Pancreas (tissue), 10 donors: ENCODE results near the gene NKD1. TPM values are rescaled to one million over a fixed set of nuclear protein-coding genes. Genes with fewer than 3 reads are reported as not detected.

Source experiments
- ATAC-seq, 4 donors: fragments of 200-7000 bp; cut with Tn5 transposase; one replicate each; pipeline versions ENCODE4 v1.8.0 to v1.9.1; 2020; ENCODE audit warnings: mild to moderate bottlenecking in 4 of 4, moderate library complexity in 4 of 4
- DNase-seq, 6 donors: peaks; one replicate each; pipeline ENCODE4 v3.0.0-alpha.2; 2020
- FAIRE-seq: peaks from 2 replicates; lab custom pipeline; 2012; peaks lifted over from hg19 to GRCh38; lab: Jason Lieb, UNC
- H3K27ac ChIP-seq, 4 donors: fragments of 200-600 bp; sonication (generic); 1 replicate in 3 of 4; 2 replicates in 1 of 4; pipeline versions ENCODE4 v1.5.0 to v1.8.0; 2020
- H3K27me3 ChIP-seq, 4 donors: fragments of 200-600 bp; one replicate each; pipeline ENCODE4 v1.8.0; 2021
- H3K36me3 ChIP-seq, 3 donors: fragments of 200-600 bp; sonication (generic) in 1 of 3; one replicate each; pipeline versions ENCODE4 v1.5.0 to v1.8.0; 2020 to 2021
- H3K4me1 ChIP-seq, 3 donors: fragments of 200-600 bp; one replicate each; pipeline ENCODE4 v1.8.0; 2021
- H3K4me3 ChIP-seq, 4 donors: fragments of 200-600 bp; sonication (generic) in 2 of 4; one replicate each; pipeline versions ENCODE4 v1.5.0 to v1.8.0; 2020 to 2021
- H3K9me3 ChIP-seq, 4 donors: fragments of 200-600 bp; one replicate each; pipeline ENCODE4 v1.8.0; 2021
- CTCF ChIP-seq, 4 donors: fragments of 200-600 bp; sonication (generic) in 3 of 4; IDR thresholded peaks; one replicate each; pipeline versions ENCODE4 v1.5.0 to v1.8.0; 2021; ENCODE audit warnings: antibody characterized with exemption in 4 of 4
- WGBS, 2 donors: extraction: QIAGEN DNeasy Blood & Tissue Kit; methylation state at CpG; one replicate each; pipeline ENCODE4 v1.1.7; 2013; 5-methylcytosine and 5-hydroxymethylcytosine counted together
- intact Hi-C, 3 donors: fragments of 100-400 bp; cut with DNase I; formaldehyde crosslinking; loops; one replicate each; pipeline versions ENCODE4 v1.11.1 to v1.14.2; 2022
- polyA plus RNA-seq, 2 donors: library from polyadenylated mRNA; stranded (reverse); fragments of 200-250 nt; gene quantifications; one replicate each; pipeline ENCODE4 v1.2.3, GENCODE V29; 2013
- total RNA-seq, 6 donors: library from RNA; stranded (reverse); fragmentation: NEBNext Ultra II Directional in 4 of 6; extraction: Animal tissue kit (Norgen Biotek cat#: 25700) in 4 of 6; gene quantifications; one replicate each; pipeline versions ENCODE4 v1.2.1 to v1.2.4, GENCODE V29; 2021 to 2023
- donor health status: healthy with polysubstance abuse.
- donor health status: DM: no; HTN: no; CAD: no; lungs with moderate emphysema.
- donor health status: DM: no; HTN: no; CAD: no.
- donor health status: control.
- donor health status: control.
- donor health status: Bipolar disorder and iron deficiency.
- donor health status: DM: yes; HTN: yes; CAD: no.
- donor health status: DM: no; HTN: no; CAD: no.
- donor health status: DM: no; HTN: no; CAD: no.
- donor health status: DM: yes; HTN: yes; CAD: no.

The NKD1 gene
- total and polyA plus RNA-seq, 8 donors = 0.45 to 5.8 (median 4.4) TPM

DNA sequence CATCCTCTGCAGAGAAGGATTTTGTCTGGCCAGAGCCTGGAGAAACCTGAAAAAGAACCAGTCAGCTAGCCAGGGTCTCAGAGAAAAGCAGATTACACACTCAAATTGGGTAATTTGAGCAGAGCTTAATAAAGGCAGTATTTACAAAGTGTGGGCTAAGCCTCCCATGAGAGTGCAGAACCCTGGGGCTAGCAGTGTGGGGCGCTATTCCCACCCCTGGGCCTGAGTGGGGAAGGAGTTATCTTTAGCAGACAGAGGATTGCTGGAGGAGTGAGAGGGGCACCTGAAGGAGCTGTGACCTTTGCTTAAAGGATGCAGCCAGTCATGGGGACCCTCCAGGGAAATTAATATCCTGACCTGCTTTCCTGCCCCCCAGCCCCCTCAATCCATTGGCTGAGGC lies 86.8 kb downstream of the NKD1 start:
- Histone ChIP-seq H3K27me3 (no peaks in the 10 kb centered on the region), H3K27ac (no peak overlapping the region), H3K4me3 (no peak overlapping the region), H3K36me3 (no peaks in the 10 kb centered on the region), H3K4me1 (no peaks in the 10 kb centered on the region), H3K9me3 (no peaks in the 10 kb centered on the region)
- FAIRE-seq (no peak), ATAC-seq (no peak), DNase-seq (no peak)
- TF ChIP-seq CTCF (IDR thresholded peaks at IDR 0.05) = no peak
- intact Hi-C loops = no loop called here
- WGBS, 2 donors = 73 to 88% methylated on average over 1 of the region's 1 CpG

GRCh38 chr16:50635505-50636392 lies 87.6 kb downstream of the NKD1 start:
- no peak for DNase-seq
- intact Hi-C loops = no loop called here
- WGBS, 2 donors = 72 to 79% methylated on average over 17 of the region's 17 CpGs
- Histone ChIP-seq H3K9me3 (no peaks in the 10 kb centered on the region), H3K4me3 (no peak overlapping the region), H3K36me3 (no peaks in the 10 kb centered on the region), H3K27ac (no peak overlapping the region), H3K27me3 (no peaks in the 10 kb centered on the region), H3K4me1 (no peaks in the 10 kb centered on the region)
- no peak for FAIRE-seq
- ATAC-seq = no peak
- TF ChIP-seq CTCF (IDR thresholded peaks at IDR 0.05) = no peak

- H3K9me3 ChIP-seq = no peaks in the 10 kb centered on the region
- no peaks in the 10 kb centered on the region for H3K27me3 ChIP-seq
- no peak overlapping the region for H3K27ac ChIP-seq
- 93 to 94% methylated on average over 10 of the region's 10 CpGs for WGBS, 2 donors
- FAIRE-seq = no peak
- intact Hi-C loops = no loop called here
- H3K4me3 ChIP-seq = no peak overlapping the region
- no peaks in the 10 kb centered on the region for H3K36me3 ChIP-seq
- H3K4me1 ChIP-seq = no peaks in the 10 kb centered on the region
- DNase-seq = no peak
- no peak for ATAC-seq
- no peak for TF ChIP-seq CTCF (IDR thresholded peaks at IDR 0.05)
These were observed 88.7 kb downstream of the NKD1 start for GRCh38 chr16:50636753-50637374.

DNA sequence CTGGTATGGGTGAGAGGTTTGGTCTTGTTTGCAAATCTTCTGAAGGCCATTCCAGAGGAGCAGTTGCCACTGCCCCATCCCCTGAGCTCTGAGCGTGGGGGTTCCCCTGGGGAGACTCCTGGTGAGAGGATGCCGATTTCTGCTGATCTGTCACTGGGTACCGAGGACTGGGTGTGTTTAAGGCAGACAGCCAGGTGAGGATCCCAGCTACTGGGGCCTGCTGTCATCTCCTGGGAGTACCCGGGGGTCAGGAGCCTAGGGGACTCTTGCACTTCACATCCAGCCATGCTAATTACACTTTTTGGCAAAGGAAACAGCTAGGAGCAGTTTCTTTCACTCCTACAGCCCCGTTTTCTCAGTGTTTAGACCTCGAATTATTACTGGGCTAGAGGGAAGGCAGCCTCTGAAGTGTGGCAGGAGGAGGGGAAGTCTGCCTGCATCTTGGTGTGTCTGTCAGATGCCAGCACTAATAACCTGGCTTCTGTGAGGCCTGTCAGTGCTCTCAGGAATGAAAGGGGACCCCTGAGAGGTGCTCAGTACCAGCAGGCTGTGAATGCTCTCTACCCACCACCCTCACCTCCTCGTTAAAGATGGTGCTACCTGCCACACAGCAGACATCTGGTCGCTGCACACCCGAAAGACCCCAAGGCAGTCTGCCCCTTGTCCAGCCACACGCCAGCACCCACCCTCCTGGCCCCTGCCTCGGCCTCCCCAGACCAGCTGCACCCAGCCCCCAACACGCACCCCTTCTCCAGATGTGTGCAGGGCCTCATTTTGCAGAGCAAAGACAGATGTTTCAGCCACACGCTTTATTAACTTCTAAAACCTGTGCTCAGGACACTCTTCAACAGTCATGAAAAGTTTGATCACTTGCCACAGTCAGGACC lies 89.8 kb downstream of the NKD1 start:
- H3K27me3 ChIP-seq = no peaks in the 10 kb centered on the region
- no peak overlapping the region for H3K27ac ChIP-seq
- H3K9me3 ChIP-seq = no peaks in the 10 kb centered on the region
- FAIRE-seq = no peak
- intact Hi-C loops = no loop called here
- WGBS, 2 donors = 79 to 91% methylated on average over 13 of the region's 13 CpGs
- no peaks in the 10 kb centered on the region for H3K4me1 ChIP-seq
- no peak for ATAC-seq
- no peak for TF ChIP-seq CTCF (IDR thresholded peaks at IDR 0.05)
- H3K36me3 ChIP-seq = no peaks in the 10 kb centered on the region
- DNase-seq = no peak
- no peak overlapping the region for H3K4me3 ChIP-seq
